Keratinocyte (primary cell): Measurements from ENCODE around the gene ZHX3. TPM values are rescaled to one million over a fixed set of nuclear protein-coding genes. Genes with fewer than 3 reads are reported as not detected.

Experiments
- DNase-seq: peaks from one replicate; pipeline ENCODE4 v3.0.0-alpha.2; 2011; ENCODE audit warnings: low read depth, missing footprints, low spot score
- FAIRE-seq: peaks from 2 replicates; lab custom pipeline; 2011; peaks lifted over from hg19 to GRCh38; lab: Jason Lieb, UNC
- H2AFZ ChIP-seq: 2 replicates; pipeline ENCODE4 v1.6.0; 2012; ENCODE audit warnings: low read length, control low read depth, inconsistent platforms; ENCODE audit not compliant: control insufficient read depth
- H3K27ac ChIP-seq: 2 replicates; pipeline ENCODE4 v1.5.1; 2011; ENCODE audit warnings: low read length; ENCODE audit not compliant: control insufficient read depth, insufficient read depth
- H3K27me3 ChIP-seq: 3 replicates; pipeline ENCODE4 v1.6.0; 2011; ENCODE audit warnings: low read length; ENCODE audit not compliant: control insufficient read depth, insufficient read depth; ENCODE audit errors: extremely low read depth
- H3K36me3 ChIP-seq, 2 experiments: 2 replicates in 1 of 2; 3 replicates in 1 of 2; pipeline ENCODE4 v1.5.1; 2011; ENCODE audit warnings: low read length in 2 of 2, mild to moderate bottlenecking in 1 of 2; ENCODE audit not compliant: control insufficient read depth in 2 of 2, insufficient read depth in 2 of 2; ENCODE audit errors: extremely low read depth in 1 of 2
- H3K4me1 ChIP-seq: 3 replicates; pipeline ENCODE4 v1.5.1; 2011; ENCODE audit warnings: low read length; ENCODE audit not compliant: control insufficient read depth, insufficient read depth; ENCODE audit errors: extremely low read depth
- H3K4me2 ChIP-seq: 3 replicates; pipeline ENCODE4 v1.6.0; 2011; ENCODE audit warnings: low read depth, low read length; ENCODE audit not compliant: control insufficient read depth, insufficient read depth; ENCODE audit errors: extremely low read depth
- H3K4me3 ChIP-seq, 3 experiments: fragments of 200-600 bp in 1 of 3; sonication (generic) in 1 of 3; 2 replicates in 2 of 3; 3 replicates in 1 of 3; pipeline ENCODE4 v1.5.1; 2011 to 2016; ENCODE audit warnings: low read length in 3 of 3, mild to moderate bottlenecking in 3 of 3, control low read depth in 2 of 3, inconsistent platforms in 1 of 3, low read depth in 1 of 3, mixed read lengths in 1 of 3, mixed run types in 1 of 3, moderate library complexity in 1 of 3; ENCODE audit not compliant: control insufficient read depth in 2 of 3, insufficient read depth in 2 of 3; ENCODE audit errors: extremely low read depth in 1 of 3
- H3K79me2 ChIP-seq: 2 replicates; pipeline ENCODE4 v1.6.0; 2012; ENCODE audit warnings: low read length; ENCODE audit not compliant: control insufficient read depth, insufficient read depth
- H3K9ac ChIP-seq: 3 replicates; pipeline ENCODE4 v1.6.0; 2011; ENCODE audit warnings: low read length; ENCODE audit not compliant: control insufficient read depth, insufficient read depth; ENCODE audit errors: extremely low read depth
- H3K9me1 ChIP-seq: 3 replicates; pipeline ENCODE4 v1.6.0; 2011; ENCODE audit warnings: low read length; ENCODE audit not compliant: control insufficient read depth, insufficient read depth; ENCODE audit errors: extremely low read depth
- H3K9me3 ChIP-seq: 2 replicates; pipeline ENCODE4 v1.5.1; 2012; ENCODE audit warnings: low read depth, low read length; ENCODE audit not compliant: control insufficient read depth
- H4K20me1 ChIP-seq: 3 replicates; pipeline ENCODE4 v1.6.0; 2011; ENCODE audit warnings: low read length; ENCODE audit not compliant: control insufficient read depth, insufficient read depth; ENCODE audit errors: extremely low read depth
- CTCF ChIP-seq, 3 experiments: IDR thresholded peaks in 1 of 3; conservative IDR thresholded peaks in 1 of 3; optimal IDR thresholded peaks in 1 of 3; 2 replicates in 2 of 3; 3 replicates in 1 of 3; pipeline versions ENCODE3 to v1.5.1; 2011; ENCODE audit warnings: low read length in 3 of 3, mild to moderate bottlenecking in 3 of 3, moderate library complexity in 2 of 3, control low read depth in 1 of 3, inconsistent platforms in 1 of 3; ENCODE audit not compliant: insufficient read depth in 2 of 3; ENCODE audit errors: extremely low read depth in 1 of 3
- EZH2 ChIP-seq: IDR thresholded peaks from one replicate; pipeline ENCODE4 v1.6.1; 2012; ENCODE audit warnings: inconsistent platforms, mild to moderate bottlenecking, low read length, moderate library complexity
- dilution Hi-C: fragments of 300-500 bp; cut with MboI; formaldehyde crosslinking; loops from one replicate; pipeline ENCODE4 v1.7.0; 2020; ENCODE audit warnings: low sequenced_read_pairs; ENCODE audit not compliant: extremely low pct_ligation_motif_present
- polyA plus RNA-seq, 5 experiments: library from polyadenylated mRNA; depleted of rRNA in 3 of 5; stranded (reverse) in 3 of 5; stranded (forward) in 1 of 5; unstranded in 1 of 5; fragments of >200 nt; gene quantifications; 1 replicate in 1 of 5; 2 replicates in 3 of 5; 3 replicates in 1 of 5; pipeline versions ENCODE4 v1.2.1 to v1.2.3, GENCODE V29; 2011 to 2012; ENCODE audit warnings: missing spikeins in 2 of 5, low read depth in 1 of 5, low replicate concordance in 1 of 5

ZHX3 gene
- polyA plus RNA-seq, 1 donor (not counting 4 experiments of a cell fraction or from before 2014, with no cell fraction given): 16.5 TPM

GRCh38 chr20:41255655-41256054, 61.9 kb downstream of the ZHX3 start:
- no peaks in the 10 kb centered on the region for H3K9me3 ChIP-seq
- H4K20me1 ChIP-seq: no peaks in the 10 kb centered on the region
- FAIRE-seq (no peak), DNase-seq (no peak)
- no peak overlapping the region for H2AFZ ChIP-seq
- H3K9ac ChIP-seq: no peak overlapping the region
- H3K4me3 ChIP-seq: no peak overlapping the region
- no peaks in the 10 kb centered on the region for H3K9me1 ChIP-seq
- no peaks in the 10 kb centered on the region for H3K36me3 ChIP-seq
- TF ChIP-seq EZH2 (no peak), CTCF (optimal IDR thresholded peaks at IDR 0.05 in 1 of 3, IDR thresholded peaks at IDR 0.05 in 1 of 3, conservative IDR thresholded peaks at IDR 0.05 in 1 of 3; ENCODE audit: extremely low read depth in 1 of 3, insufficient read depth in 2 of 3, low read length in 3 of 3) (no peak)
- H3K27ac ChIP-seq: no peak overlapping the region
- dilution Hi-C loops: no loop called here
- H3K27me3 ChIP-seq: no peaks in the 10 kb centered on the region
- H3K4me1 ChIP-seq: no peaks in the 10 kb centered on the region
- no peak overlapping the region for H3K4me2 ChIP-seq
- H3K79me2 ChIP-seq: no peaks in the 10 kb centered on the region

GRCh38 chr20:41249411-41250281, 67.9 kb downstream of the ZHX3 start:
- Histone ChIP-seq H3K36me3 (no peaks in the 10 kb centered on the region), H3K9ac (no peak overlapping the region), H3K4me2 (peak overlapping the region; percentile 58), H3K9me1 (no peaks in the 10 kb centered on the region), H4K20me1 (no peaks in the 10 kb centered on the region), H3K27ac (peak overlapping the region; percentile 56), H3K79me2 (no peaks in the 10 kb centered on the region), H3K27me3 (no peaks in the 10 kb centered on the region), H2AFZ (peak overlapping the region; percentile 63), H3K9me3 (no peaks in the 10 kb centered on the region), H3K4me3 (no peak overlapping the region), H3K4me1 (peaks cover 16% of the 10 kb centered on the region)
- peak in 1 of 3 experiments; percentile 45 for TF ChIP-seq CTCF (optimal IDR thresholded peaks at IDR 0.05 in 1 of 3, IDR thresholded peaks at IDR 0.05 in 1 of 3, conservative IDR thresholded peaks at IDR 0.05 in 1 of 3; ENCODE audit: extremely low read depth in 1 of 3, insufficient read depth in 2 of 3, low read length in 3 of 3)
- TF ChIP-seq EZH2: no peak
- dilution Hi-C loops: no loop called here
- DNase-seq (no peak), FAIRE-seq (peak; percentile 70)
